Coronary artery (tissue), 2 donors: ENCODE results near the gene WAPL.

Experiments used
- DNase-seq: peaks from one replicate; pipeline ENCODE4 v3.0.0-alpha.2; 2017; ENCODE audit warnings: low spot score
- H3K27ac ChIP-seq, 2 donors: fragments of 200-600 bp; sonication (generic); one replicate each; pipeline ENCODE4 v1.5.1; 2016 to 2019
- H3K4me3 ChIP-seq: fragments of 200-600 bp; sonication (generic); 2 replicates; pipeline ENCODE4 v1.5.1; 2016; ENCODE audit warnings: mild to moderate bottlenecking, moderate library complexity
- TF ChIP-seq, protein P1 (sequence below): fragments of 200-600 bp; sonication (generic); IDR thresholded peaks from one replicate; pipeline ENCODE4 v1.5.1; 2019; ENCODE audit warnings: antibody characterized with exemption

The WAPL gene

DNA sequence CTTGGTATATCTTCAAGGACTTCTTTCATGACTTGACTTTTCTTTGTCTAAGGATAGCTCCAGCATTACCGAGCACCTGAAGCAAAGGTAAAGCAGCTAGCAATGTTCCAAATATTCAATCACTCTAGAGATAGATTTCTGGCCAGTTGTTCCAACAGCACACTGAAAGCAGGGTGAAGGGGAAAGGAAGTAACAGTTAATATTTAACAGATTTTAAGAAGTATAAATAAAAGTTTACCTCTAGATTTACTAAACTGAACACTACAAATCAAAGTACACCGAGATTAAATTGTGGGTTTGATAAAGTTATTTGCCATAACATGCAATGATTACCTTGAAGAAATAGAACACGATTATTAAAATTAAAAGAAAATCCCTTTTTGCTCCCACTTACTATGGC is 84.1 kb downstream of the WAPL start:
- no peak overlapping the region for H3K27ac ChIP-seq
- TF ChIP-seq, protein P1, sequence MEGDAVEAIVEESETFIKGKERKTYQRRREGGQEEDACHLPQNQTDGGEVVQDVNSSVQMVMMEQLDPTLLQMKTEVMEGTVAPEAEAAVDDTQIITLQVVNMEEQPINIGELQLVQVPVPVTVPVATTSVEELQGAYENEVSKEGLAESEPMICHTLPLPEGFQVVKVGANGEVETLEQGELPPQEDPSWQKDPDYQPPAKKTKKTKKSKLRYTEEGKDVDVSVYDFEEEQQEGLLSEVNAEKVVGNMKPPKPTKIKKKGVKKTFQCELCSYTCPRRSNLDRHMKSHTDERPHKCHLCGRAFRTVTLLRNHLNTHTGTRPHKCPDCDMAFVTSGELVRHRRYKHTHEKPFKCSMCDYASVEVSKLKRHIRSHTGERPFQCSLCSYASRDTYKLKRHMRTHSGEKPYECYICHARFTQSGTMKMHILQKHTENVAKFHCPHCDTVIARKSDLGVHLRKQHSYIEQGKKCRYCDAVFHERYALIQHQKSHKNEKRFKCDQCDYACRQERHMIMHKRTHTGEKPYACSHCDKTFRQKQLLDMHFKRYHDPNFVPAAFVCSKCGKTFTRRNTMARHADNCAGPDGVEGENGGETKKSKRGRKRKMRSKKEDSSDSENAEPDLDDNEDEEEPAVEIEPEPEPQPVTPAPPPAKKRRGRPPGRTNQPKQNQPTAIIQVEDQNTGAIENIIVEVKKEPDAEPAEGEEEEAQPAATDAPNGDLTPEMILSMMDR = no peak
- no peak for DNase-seq

DNA sequence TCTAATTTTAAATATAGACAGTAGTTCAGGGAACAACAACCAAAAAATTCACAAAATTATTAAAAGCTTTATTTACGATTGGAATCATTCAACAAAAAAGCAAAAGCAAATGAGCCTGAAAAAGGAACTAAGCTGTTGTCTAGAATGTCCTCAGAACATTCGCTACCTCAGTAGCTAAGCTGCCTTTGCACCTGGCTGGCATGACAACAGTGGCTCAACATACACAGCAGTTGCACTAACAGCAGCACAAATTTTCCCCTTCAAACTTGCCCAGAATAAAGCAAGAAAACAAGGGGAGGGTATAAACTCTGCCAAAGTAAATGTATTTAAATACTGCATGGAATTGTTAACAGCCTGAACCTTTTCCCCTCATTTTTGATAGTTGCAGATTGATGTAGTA is 84.6 kb downstream of the WAPL start:
- Histone ChIP-seq H3K27ac (no peak overlapping the region), H3K4me3 (no peak overlapping the region)
- DNase-seq = no peak
- TF ChIP-seq, protein P1 = no peak

More for the DNA sequence above, 84.1 kb downstream of the WAPL start:
- no peak overlapping the region for H3K4me3 ChIP-seq

DNA sequence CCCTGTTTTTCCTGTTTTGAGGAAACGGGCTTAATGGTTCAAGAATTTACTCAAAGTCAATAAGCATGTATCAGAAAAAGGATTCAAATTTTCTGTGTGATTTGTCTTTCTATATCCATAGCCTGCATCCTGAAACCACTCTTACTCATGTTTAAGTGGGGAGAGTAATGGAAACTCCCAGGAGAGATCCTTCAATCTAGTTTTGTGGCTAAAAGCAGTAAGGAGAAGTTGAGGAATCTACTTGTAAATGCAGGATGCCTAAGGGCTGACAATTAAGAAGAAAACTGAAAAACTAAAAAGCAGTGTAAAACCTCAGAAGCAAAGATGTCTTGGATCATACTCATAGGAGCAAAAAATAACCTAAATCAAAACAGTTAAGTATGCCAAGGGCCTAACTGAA is 86.9 kb downstream of the WAPL start:
- TF ChIP-seq, protein P1 = no peak
- Histone ChIP-seq H3K4me3 (no peak overlapping the region), H3K27ac (peak overlapping the region in 1 of 2 donors; percentile 25)
- no peak for DNase-seq

DNA sequence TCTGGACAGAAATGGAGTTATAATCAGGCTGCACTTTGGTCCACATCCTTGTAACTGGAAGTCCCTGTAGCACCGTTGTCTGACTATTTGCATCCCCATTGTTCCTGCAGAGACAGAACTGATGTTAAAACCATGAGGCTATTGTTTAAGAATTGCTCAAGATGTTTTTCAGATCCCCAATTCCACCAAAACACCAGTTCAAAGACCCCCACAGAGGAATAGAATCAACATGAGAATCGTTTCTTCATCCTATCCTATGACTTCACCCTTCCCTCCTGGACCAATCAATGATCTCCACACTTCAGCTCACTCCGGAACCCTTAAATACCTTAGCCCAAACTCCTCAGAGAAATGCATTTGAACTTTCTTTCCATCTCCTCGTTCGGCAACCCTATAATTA is 97.9 kb downstream of the WAPL start:
- TF ChIP-seq, protein P1 = no peak
- no peak overlapping the region for H3K4me3 ChIP-seq

DNA sequence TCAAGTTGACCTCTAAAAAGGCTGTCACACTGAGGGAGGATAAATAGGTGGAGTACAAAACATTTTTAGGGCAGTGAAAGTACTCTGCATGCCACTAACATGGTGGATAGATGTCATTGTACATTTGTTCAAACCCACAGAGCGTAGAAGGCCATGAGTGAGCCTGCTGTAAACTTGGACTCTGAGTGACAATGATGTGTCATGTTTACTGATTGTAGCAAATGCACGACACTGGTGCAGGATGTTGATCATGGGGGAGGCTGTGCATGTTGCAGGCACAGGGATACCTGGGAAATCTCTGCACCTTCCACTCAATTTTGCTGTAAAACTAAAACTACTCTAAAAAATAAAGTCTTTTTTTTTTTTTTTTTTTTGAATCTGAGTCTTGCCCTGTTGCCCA is 102.5 kb downstream of the WAPL start:
- H3K27ac ChIP-seq = no peak overlapping the region
- TF ChIP-seq, protein P1 = no peak
- no peak overlapping the region for H3K4me3 ChIP-seq
- DNase-seq = no peak

More for the DNA sequence above, 97.9 kb downstream of the WAPL start:
- DNase-seq = no peak
- no peak overlapping the region for H3K27ac ChIP-seq

DNA sequence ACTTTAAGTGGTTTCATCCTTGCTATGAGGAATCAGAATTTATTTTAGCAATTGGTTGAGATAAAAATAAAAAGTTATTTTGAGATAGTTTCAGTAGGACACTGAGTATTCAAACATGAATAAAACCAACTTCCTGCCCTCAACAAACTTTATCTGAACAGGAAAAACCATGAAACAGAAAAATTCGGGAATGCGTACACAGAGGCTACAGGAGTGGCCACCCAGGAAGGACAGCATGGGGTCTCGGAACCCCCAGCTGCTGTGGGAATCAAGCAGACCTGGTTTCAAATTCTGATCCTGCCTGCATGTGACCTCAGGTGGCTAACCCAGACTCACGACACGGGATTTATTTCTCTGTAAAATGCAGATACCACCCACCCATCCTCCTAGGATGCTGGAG is 106.0 kb downstream of the WAPL start:
- Histone ChIP-seq H3K27ac (no peak overlapping the region), H3K4me3 (no peak overlapping the region)
- DNase-seq = no peak
- TF ChIP-seq, protein P1 = no peak

DNA sequence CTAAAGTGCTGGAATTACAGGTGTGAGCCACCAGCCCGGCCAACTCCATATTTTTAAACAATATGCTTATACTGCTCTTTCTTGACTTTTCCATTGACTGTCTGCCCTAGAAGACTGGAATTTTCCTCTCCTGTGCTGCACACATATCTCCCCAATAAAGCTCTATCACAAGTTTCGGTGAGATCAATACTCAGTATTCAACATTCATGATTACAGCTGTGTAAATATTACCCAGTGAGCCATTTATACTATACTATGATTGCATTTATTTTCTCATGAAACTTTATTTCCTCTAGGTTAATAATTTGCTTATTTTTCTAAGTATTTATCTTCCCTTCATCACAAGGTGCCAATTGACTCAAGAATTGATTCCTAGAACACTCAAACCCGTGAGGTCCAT is 106.5 kb downstream of the WAPL start:
- H3K27ac ChIP-seq = no peak overlapping the region
- DNase-seq = no peak
- H3K4me3 ChIP-seq = no peak overlapping the region
- TF ChIP-seq, protein P1 = no peak
